Cardiac fibroblast (primary cell): ENCODE measurements around the gene PANX2.
A peak's percentile ranks its signal among the peaks of the same experiment; 100 is the strongest.

Experiments used
- DNase-seq, 2 donors: peaks; one replicate each; pipeline versions ENCODE4 v3.0.0 to v3.0.0-alpha.2; 2010; ENCODE audit warnings: low read depth in 2 of 2
- H3K4me3 ChIP-seq, 2 donors: replicated peaks in 1 of 2; 1 replicate in 1 of 2; 2 replicates in 1 of 2; pipeline ENCODE4 v1.5.1; 2011; ENCODE audit warnings: low read depth in 2 of 2, low read length in 2 of 2, mild to moderate bottlenecking in 2 of 2, moderate library complexity in 1 of 2
- TF ChIP-seq, protein P1 (sequence below): IDR thresholded peaks from one replicate; pipeline ENCODE4 v1.5.1; 2011; ENCODE audit warnings: low read depth, mild to moderate bottlenecking, low read length, inconsistent platforms

The PANX2 gene

DNA sequence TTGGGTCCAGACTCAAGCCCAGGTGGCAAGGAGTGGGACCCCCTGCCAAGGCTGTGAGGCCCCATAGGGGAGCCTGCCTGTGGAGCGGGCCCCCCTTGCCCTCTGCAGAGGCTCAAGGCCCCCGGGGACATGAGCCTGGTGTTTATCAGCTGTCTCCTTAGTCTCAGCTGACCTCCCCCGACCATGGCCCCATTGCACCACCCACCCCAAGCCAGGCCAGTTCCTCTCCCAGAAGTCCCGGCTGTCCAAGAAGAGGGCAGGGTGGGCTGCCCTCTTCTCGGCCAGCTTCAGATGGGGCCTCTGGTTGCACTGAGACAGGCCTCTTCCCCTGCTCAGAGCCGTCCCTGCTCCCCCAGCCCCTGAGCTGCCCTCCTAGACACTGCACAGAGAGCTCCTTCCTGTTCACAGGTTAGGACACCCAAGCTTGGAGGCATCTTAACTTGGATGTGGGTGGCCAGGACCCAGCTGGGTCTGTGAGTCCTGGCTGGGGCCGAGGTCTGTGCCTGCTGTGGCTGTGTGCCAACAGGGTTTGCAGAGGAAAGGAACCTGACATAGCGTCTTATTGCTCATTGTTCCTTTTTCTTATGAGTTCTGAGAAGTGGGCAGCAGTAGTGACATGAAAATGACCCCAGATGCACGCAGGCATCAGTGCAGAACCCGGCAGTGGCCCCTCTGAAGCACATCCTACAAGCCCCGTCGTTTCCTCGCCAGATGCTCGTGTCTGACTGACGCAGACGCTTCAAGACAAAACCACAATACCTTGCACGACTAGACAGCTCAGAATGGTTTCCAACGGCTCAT lies 20.6 kb downstream of the PANX2 start:
- H3K4me3 ChIP-seq, result peak overlapping the region; percentile 38 to 44
- peak in 1 of 2 donors; percentile 32 for DNase-seq
- TF ChIP-seq, protein P1, sequence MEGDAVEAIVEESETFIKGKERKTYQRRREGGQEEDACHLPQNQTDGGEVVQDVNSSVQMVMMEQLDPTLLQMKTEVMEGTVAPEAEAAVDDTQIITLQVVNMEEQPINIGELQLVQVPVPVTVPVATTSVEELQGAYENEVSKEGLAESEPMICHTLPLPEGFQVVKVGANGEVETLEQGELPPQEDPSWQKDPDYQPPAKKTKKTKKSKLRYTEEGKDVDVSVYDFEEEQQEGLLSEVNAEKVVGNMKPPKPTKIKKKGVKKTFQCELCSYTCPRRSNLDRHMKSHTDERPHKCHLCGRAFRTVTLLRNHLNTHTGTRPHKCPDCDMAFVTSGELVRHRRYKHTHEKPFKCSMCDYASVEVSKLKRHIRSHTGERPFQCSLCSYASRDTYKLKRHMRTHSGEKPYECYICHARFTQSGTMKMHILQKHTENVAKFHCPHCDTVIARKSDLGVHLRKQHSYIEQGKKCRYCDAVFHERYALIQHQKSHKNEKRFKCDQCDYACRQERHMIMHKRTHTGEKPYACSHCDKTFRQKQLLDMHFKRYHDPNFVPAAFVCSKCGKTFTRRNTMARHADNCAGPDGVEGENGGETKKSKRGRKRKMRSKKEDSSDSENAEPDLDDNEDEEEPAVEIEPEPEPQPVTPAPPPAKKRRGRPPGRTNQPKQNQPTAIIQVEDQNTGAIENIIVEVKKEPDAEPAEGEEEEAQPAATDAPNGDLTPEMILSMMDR, result no peak

DNA sequence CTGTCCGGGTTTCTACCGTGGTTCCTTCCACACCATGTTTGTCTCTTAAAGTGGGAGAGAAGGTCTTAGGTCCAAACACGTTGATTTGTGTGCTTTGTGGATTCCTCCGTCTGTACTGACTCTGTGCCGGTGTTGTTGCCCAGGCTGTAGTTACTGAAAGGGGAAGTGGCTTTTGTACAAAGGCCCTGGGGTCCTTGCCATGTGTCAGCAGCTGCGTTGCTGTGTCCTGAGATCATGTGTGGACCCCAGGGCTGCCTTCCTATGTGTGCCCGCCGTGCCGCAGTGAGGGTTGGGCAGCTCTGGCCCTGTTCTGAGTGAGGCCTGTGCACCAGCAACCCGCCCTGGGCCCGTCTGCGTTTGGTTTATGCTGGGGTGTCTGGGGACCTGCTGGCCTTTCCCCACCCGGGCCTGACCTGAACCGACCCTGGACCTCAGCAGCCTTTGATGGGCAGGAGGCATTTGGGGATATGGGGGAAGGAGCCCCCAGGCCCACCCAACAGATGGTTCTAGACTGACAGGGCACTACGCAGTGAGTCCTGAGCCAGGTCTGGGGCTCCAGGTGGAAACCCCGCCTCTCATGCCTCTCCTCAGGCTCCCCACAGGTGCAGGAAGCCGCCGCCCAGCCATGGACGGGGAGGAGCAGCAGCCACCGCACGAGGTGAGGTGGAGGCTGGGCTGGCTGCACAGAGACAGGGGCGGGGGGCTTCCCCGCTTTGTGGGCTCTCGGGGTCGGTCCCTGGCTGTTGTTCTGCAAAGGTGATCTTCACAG lies 22.1 kb downstream of the PANX2 start:
- DNase-seq, result no peak
- no peak overlapping the region for H3K4me3 ChIP-seq
- TF ChIP-seq, protein P1, result no peak

DNA sequence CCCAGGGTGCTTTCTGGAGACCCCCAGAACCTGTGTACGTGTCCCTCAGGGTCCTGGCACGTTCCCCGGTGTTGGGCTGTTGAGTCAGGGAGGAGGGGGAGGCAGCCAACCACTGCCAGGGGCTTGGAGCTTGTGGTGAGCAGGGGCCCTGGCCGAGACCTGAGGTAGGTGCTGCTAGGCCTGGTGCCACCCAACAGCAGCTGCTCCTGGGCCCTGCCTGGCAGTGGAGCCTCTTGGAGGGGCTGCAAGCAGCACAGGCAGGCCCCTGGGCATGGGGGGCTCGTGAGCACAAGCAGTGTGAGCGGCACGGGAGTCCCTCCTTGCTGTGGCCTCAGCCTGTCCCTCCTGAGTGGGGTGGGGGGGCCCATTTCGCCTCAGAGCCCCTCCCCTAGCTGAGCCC lies 23.1 kb downstream of the PANX2 start:
- no peak for DNase-seq
- H3K4me3 ChIP-seq, result no peak overlapping the region
- TF ChIP-seq, protein P1, result no peak

DNA sequence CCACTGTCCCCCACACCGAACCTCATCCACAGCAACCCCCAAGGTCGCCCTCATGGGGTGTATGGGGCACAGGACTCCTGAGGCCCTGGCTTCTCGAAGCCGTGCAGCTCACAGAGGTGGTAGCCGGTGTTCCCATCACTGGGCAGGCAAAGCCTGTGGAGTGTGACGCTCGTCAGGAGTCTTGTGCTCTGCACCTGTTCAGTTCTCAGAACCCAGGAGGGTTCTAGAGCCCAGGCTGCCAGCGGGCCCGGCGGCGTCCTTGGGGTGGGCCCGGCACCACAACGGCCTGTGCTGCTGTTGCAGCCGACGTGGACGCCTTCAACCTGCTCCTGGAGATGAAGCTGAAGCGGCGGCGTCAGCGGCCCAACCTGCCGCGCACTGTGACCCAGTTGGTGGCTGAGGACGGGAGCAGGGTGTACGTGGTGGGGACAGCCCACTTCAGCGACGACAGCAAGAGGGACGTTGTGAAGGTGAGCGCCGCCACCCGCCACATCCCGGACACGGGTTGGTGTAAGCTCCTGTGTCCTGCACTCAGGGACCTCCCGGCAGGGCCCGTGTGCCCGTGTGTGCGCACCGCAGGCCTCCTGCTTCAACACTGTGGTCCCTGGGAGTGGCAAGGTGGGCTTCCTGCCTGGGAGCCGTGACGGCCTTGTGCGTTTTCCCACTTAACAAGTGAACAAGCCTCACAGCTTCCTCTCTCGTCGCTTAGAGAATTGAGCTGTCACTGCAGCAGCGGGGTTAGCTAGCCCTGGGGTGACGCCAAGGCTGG lies 23.7 kb downstream of the PANX2 start:
- H3K4me3 ChIP-seq, result no peak overlapping the region
- TF ChIP-seq, protein P1, result no peak

DNA sequence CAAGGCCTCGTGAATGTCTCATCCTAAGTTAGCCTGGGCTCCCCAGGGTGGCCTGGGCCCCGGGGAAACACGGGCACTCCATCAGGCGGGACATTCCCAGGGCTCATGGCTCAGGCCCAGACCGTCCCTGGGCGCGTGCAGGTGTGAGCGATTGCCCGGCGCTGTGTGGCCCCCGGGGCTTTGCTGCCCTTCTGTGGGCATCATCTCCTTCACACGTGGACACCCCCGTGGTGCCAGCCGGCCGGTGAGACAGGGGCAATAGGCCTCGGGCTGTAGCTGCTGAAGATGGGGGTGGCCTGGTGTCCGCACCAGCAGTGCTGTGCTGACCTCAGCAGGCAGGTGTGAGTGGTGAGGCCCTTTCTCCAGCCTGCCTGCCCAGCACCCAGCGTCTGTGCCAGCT lies 25.7 kb downstream of the PANX2 start:
- TF ChIP-seq, protein P1, result no peak
- no peak overlapping the region for H3K4me3 ChIP-seq
- DNase-seq, result no peak

More for the DNA sequence above, 23.7 kb downstream of the PANX2 start:
- DNase-seq, result no peak

DNA sequence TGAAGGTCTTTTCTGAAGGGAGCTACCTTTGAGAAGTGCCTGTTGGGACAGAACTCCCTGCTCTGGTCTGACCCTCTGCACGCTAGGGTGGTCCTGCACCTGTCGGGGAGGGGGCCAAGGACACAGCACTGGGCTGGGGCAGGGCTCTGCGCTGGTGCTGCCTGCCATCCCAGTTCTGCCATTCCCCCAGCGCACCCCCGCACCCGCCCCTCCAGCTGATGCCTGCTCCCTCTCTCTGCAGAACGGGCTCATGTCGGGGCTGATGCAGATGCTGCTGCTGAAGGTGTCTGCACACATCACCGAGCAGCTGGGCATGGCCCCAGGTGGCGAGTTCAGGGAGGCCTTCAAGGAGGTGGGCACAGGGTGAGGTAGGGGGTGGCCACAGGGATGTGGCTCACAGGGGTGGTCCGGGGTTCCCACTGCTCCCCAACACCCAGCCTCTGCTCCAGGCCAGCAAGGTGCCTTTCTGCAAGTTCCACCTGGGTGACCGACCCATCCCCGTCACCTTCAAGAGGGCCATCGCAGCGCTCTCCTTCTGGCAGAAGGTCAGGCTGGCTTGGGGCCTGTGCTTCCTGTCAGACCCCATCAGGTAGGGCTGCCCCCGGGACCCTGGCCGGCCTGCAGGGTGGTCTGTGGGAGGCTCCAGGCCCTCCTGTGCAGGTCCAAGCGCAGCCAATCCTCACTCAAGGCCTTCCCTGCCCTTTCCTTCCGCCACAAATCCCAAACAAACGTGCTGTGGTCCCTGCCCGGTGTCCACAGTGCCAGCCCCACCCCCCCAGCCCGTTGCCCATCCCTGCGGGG lies 26.7 kb downstream of the PANX2 start:
- no peak overlapping the region for H3K4me3 ChIP-seq
- no peak for DNase-seq
- TF ChIP-seq, protein P1, result no peak
